K562 (cell line): ENCODE data around the gene TRPM8. TPM values are rescaled to one million over a fixed set of nuclear protein-coding genes. Genes with fewer than 3 reads are reported as not detected.

Experiments used
- ATAC-seq: fragments of 200-7000 bp; cut with Tn5 transposase; 3 replicates; pipeline ENCODE4 v1.9.1; 2020; ENCODE audit warnings: moderate library complexity
- BruUV-seq: library from RNA; stranded (reverse); fragments of 400-500 nt; replicated peaks from 2 replicates; lab custom pipeline; 2021; lab: Mats Ljungman, UMichigan
- CTCF ChIA-PET: fragments of 300-600 bp; formaldehyde crosslinking; extraction: SDS; loops from one replicate; lab custom pipeline; 2021; ENCODE audit warnings: low intra/inter-chr PET ratio; lab: Yijun Ruan, JAX
- POLR2A ChIA-PET: fragments of 300-600, 350-650 bp; sonication (Branson Sonifier 250); formaldehyde crosslinking; extraction: SDS; loops from one replicate; lab custom pipeline; 2021; ENCODE audit warnings: antibody characterized with exemption, inconsistent platforms; lab: Yijun Ruan, JAX
- DNase-seq, 4 experiments: peaks; one replicate each; pipeline versions ENCODE4 v3.0.0 to v3.0.0-alpha.2; 2011 to 2018; ENCODE audit warnings: low spot score in 3 of 4, mixed read lengths in 3 of 4; ENCODE audit errors: extremely low read depth in 1 of 4
- FAIRE-seq: peaks from 2 replicates; lab custom pipeline; 2011; peaks lifted over from hg19 to GRCh38; lab: Jason Lieb, UNC
- H2AFZ ChIP-seq: 2 replicates; pipeline ENCODE4 v1.6.0; 2011; ENCODE audit warnings: low read depth, low read length, control low read depth, inconsistent platforms
- H3K27ac ChIP-seq: fragments of 200-600 bp; 3 replicates; pipeline ENCODE4 v1.8.0; 2011; ENCODE audit warnings: low read depth, mild to moderate bottlenecking, control low read depth, inconsistent platforms, low read length, moderate library complexity, mixed read lengths; ENCODE audit errors: extremely low read depth
- H3K27me3 ChIP-seq, 2 experiments: fragments of 300-600 bp in 1 of 2; 2 replicates in 1 of 2; 3 replicates in 1 of 2; pipeline versions ENCODE4 v1.6.0 to v1.8.0; 2011; ENCODE audit warnings: inconsistent platforms in 2 of 2, low read length in 2 of 2, mild to moderate bottlenecking in 1 of 2, mixed read lengths in 1 of 2, moderate library complexity in 1 of 2; ENCODE audit not compliant: control insufficient read depth in 2 of 2, insufficient read depth in 2 of 2
- H3K36me3 ChIP-seq: fragments of 300-600 bp; 3 replicates; pipeline ENCODE4 v1.8.0; 2011; ENCODE audit warnings: mild to moderate bottlenecking, low read length, inconsistent platforms; ENCODE audit not compliant: control insufficient read depth, insufficient read depth
- H3K4me1 ChIP-seq, 2 experiments: fragments of 200-600 bp in 1 of 2; replicated peaks in 1 of 2; 2 replicates in 1 of 2; 3 replicates in 1 of 2; pipeline versions ENCODE4 v1.5.1 to v1.8.0; 2011; ENCODE audit warnings: inconsistent platforms in 2 of 2, low read length in 2 of 2, mild to moderate bottlenecking in 1 of 2, mixed read lengths in 1 of 2, moderate library complexity in 1 of 2; ENCODE audit not compliant: control insufficient read depth in 2 of 2, insufficient read depth in 2 of 2
- H3K4me2 ChIP-seq: 2 replicates; pipeline ENCODE4 v1.6.1; 2011; ENCODE audit warnings: low read length, control low read depth, inconsistent platforms, mixed read lengths; ENCODE audit not compliant: insufficient read depth
- H3K4me3 ChIP-seq: fragments of 200-600 bp; sonication (generic), shearing (Covaris generic); 2 replicates; pipeline ENCODE4 v1.5.1; 2016; ENCODE audit warnings: control low read depth, inconsistent platforms
- H3K79me2 ChIP-seq: fragments of 200-600 bp; 3 replicates; pipeline ENCODE4 v1.8.0; 2011; ENCODE audit warnings: low read length, inconsistent platforms; ENCODE audit not compliant: control insufficient read depth, insufficient read depth
- H3K9ac ChIP-seq, 2 experiments: 2 replicates each; pipeline versions ENCODE4 v1.6.0 to v1.6.1; 2011; ENCODE audit warnings: low read depth in 2 of 2, low read length in 2 of 2, control low read depth in 1 of 2, inconsistent platforms in 1 of 2, mild to moderate bottlenecking in 1 of 2, mixed read lengths in 1 of 2; ENCODE audit not compliant: insufficient read depth in 1 of 2
- H3K9me1 ChIP-seq: one replicate; pipeline ENCODE4 v1.6.0; 2011; ENCODE audit warnings: inconsistent platforms, mild to moderate bottlenecking, low read length, moderate library complexity; ENCODE audit not compliant: control insufficient read depth, insufficient read depth
- H3K9me3 ChIP-seq: replicated peaks from 2 replicates; pipeline ENCODE4 v1.5.1; 2011; ENCODE audit warnings: low read depth, low read length, inconsistent platforms; ENCODE audit not compliant: control insufficient read depth, insufficient read depth
- H4K20me1 ChIP-seq: replicated peaks from 2 replicates; pipeline ENCODE4 v1.6.1; 2011; ENCODE audit warnings: low read length, inconsistent platforms, mixed read lengths; ENCODE audit not compliant: control insufficient read depth, insufficient read depth
- EZH2 ChIP-seq: IDR thresholded peaks from 2 replicates; pipeline ENCODE4 v1.6.1; 2012; ENCODE audit warnings: low read depth, mild to moderate bottlenecking, inconsistent platforms, low read length, borderline replicate concordance
- MCM5 ChIP-seq: fragments of 450-650 bp; IDR thresholded peaks from 2 replicates; pipeline ENCODE4 v1.6.1; 2016; ENCODE audit warnings: low read depth
- NONO ChIP-seq, 2 experiments: fragments of 200-400 bp in 1 of 2; fragments of 450-650 bp in 1 of 2; formaldehyde crosslinking in 1 of 2; IDR thresholded peaks; 2 replicates each; pipeline ENCODE4 v1.6.1; 2017; ENCODE audit warnings: low read depth in 2 of 2, mild to moderate bottlenecking in 2 of 2, moderate library complexity in 2 of 2, low read length in 1 of 2
- RBM25 ChIP-seq: fragments of 200-400 bp; formaldehyde crosslinking; IDR thresholded peaks from 2 replicates; pipeline ENCODE4 v1.6.1; 2018; ENCODE audit warnings: low read length, low read depth, moderate library complexity; ENCODE audit not compliant: severe bottlenecking
- SRSF3 ChIP-seq: fragments of 200-400 bp; formaldehyde crosslinking; IDR thresholded peaks from 2 replicates; pipeline ENCODE4 v1.6.1; 2016; ENCODE audit warnings: mild to moderate bottlenecking, low read length, moderate library complexity; ENCODE audit not compliant: insufficient read depth
- ZNF699 ChIP-seq: fragments of 250-450 bp; sonication (Bioruptor Pico); IDR thresholded peaks from 2 replicates; pipeline ENCODE4 v1.8.0; 2021; ENCODE audit warnings: mild to moderate bottlenecking, moderate library complexity; ENCODE audit not compliant: insufficient replicate concordance
- WGBS: fragments of 100-300 bp; shearing (Covaris generic); methylation state at CpG from one replicate; pipeline ENCODE4 v1.1.6; 2016; ENCODE audit warnings: low coverage, mixed read lengths; ENCODE audit not compliant: insufficient coverage; ENCODE audit errors: missing lambda C conversion rate; 5-methylcytosine and 5-hydroxymethylcytosine counted together
- in situ Hi-C: fragments of 300-500 bp; cut with MboI; formaldehyde crosslinking; loops from 4 replicates; pipeline ENCODE4 v1.15.0; 2018; ENCODE audit warnings: inconsistent platforms, mixed read lengths
- intact Hi-C: fragments of 100-400 bp; cut with micrococcal nuclease; formaldehyde crosslinking; loops from 2 replicates; pipeline ENCODE4 v1.14.2; 2022
- polyA plus RNA-seq, 8 experiments: library from polyadenylated mRNA; depleted of rRNA in 4 of 8; stranded (reverse) in 5 of 8; unstranded in 3 of 8; fragments of >200 nt; fragmentation: Nextera tagmentation in 2 of 8; fragmentation: Illumina TruSeq in 1 of 8; extraction: Ambion mirVana in 2 of 8; extraction: Trizol in 1 of 8; gene quantifications; 2 replicates each; pipeline versions ENCODE4 v1.2.1 to v1.2.3, GENCODE V29; 2011 to 2014; ENCODE audit warnings: inconsistent platforms in 1 of 8, missing spikeins in 1 of 8
- total RNA-seq, 7 experiments: library from RNA; depleted of rRNA in 6 of 7; stranded (reverse); fragments of >200 nt in 6 of 7; fragmentation: Illumina TruSeq in 2 of 7; extraction: Trizol in 2 of 7; gene quantifications; 2 replicates each; pipeline versions ENCODE4 v1.2.1 to v1.2.3, GENCODE V29; 2011 to 2021; ENCODE audit warnings: low replicate concordance in 1 of 7
- TF ChIP-seq, protein P1 (sequence below): fragments of 250-450 bp; sonication (Bioruptor Pico); IDR thresholded peaks from 2 replicates; pipeline ENCODE4 v1.8.0; 2021; ENCODE audit warnings: moderate library complexity, mild to moderate bottlenecking, inconsistent platforms
- TF ChIP-seq, protein P2 (sequence below): IDR thresholded peaks from 3 replicates; pipeline ENCODE4 v1.6.1; 2011; ENCODE audit warnings: borderline replicate concordance, mild to moderate bottlenecking; ENCODE audit not compliant: insufficient read length, insufficient read depth
- TF ChIP-seq, protein P3 (sequence below): fragments of 250-450 bp; sonication (Bioruptor Pico); IDR thresholded peaks from 2 replicates; pipeline ENCODE4 v1.8.0; 2022; ENCODE audit warnings: inconsistent platforms, mild to moderate bottlenecking, moderate library complexity, borderline replicate concordance

The TRPM8 gene
- total and polyA plus RNA-seq, 9 of the 15 experiments (the other 6 are each of a cell fraction or from before 2014, with no cell fraction given), result not detected

DNA sequence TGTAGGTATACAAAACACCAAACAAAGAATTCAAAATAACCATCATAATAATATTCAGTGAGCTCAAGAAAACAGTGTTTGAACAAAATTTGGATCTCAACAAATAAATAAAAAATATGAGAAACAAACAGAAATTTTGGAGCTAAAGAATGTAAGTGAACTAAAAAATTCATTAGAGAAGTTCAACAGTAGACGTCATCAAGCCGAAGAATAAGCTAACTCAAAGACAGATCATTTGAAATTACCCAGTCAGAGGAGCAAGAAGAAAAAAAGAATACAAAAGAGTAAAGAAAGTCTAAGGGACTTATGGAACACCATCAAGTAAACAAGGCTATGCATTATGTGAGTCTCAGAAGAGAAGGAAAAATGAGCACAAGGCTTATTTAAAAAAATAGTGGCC, 116.7 kb downstream of the TRPM8 start:
- Histone ChIP-seq H4K20me1 (no peaks in the 10 kb centered on the region), H3K36me3 (no peaks in the 10 kb centered on the region), H3K4me3 (no peak overlapping the region), H3K9me1 (no peaks in the 10 kb centered on the region), H3K4me1 (no peaks in the 10 kb centered on the region), H3K9me3 (no peaks in the 10 kb centered on the region), H3K4me2 (no peak overlapping the region), H3K9ac (no peak overlapping the region), H2AFZ (no peak overlapping the region), H3K79me2 (no peaks in the 10 kb centered on the region), H3K27ac (no peak overlapping the region), H3K27me3 (no peaks in the 10 kb centered on the region)
- intact Hi-C loops, result no loop called here
- ChIA-PET CTCF (no interaction called here), POLR2A (no interaction called here)
- BruUV-seq, result no TSS peak
- in situ Hi-C loops, result no loop called here
- FAIRE-seq, result no peak
- DNase-seq, result no peak
- WGBS, result 0% methylated on average over 2 of the region's 2 CpGs
- TF ChIP-seq, protein P1, sequence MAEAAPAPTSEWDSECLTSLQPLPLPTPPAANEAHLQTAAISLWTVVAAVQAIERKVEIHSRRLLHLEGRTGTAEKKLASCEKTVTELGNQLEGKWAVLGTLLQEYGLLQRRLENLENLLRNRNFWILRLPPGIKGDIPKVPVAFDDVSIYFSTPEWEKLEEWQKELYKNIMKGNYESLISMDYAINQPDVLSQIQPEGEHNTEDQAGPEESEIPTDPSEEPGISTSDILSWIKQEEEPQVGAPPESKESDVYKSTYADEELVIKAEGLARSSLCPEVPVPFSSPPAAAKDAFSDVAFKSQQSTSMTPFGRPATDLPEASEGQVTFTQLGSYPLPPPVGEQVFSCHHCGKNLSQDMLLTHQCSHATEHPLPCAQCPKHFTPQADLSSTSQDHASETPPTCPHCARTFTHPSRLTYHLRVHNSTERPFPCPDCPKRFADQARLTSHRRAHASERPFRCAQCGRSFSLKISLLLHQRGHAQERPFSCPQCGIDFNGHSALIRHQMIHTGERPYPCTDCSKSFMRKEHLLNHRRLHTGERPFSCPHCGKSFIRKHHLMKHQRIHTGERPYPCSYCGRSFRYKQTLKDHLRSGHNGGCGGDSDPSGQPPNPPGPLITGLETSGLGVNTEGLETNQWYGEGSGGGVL (CRISPR knock-in tag), result no peak
- TF ChIP-seq EZH2 (no peak), RBM25 (no peak), NONO (IDR thresholded peaks at IDR 0.05; ENCODE audit: low read depth in 2 of 2, low read length in 1 of 2) (no peak), MCM5 (no peak), SRSF3 (no peak), ZNF699 (CRISPR knock-in tag) (no peak)
- TF ChIP-seq, protein P2, sequence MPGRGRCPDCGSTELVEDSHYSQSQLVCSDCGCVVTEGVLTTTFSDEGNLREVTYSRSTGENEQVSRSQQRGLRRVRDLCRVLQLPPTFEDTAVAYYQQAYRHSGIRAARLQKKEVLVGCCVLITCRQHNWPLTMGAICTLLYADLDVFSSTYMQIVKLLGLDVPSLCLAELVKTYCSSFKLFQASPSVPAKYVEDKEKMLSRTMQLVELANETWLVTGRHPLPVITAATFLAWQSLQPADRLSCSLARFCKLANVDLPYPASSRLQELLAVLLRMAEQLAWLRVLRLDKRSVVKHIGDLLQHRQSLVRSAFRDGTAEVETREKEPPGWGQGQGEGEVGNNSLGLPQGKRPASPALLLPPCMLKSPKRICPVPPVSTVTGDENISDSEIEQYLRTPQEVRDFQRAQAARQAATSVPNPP, result no peak
- TF ChIP-seq, protein P3, sequence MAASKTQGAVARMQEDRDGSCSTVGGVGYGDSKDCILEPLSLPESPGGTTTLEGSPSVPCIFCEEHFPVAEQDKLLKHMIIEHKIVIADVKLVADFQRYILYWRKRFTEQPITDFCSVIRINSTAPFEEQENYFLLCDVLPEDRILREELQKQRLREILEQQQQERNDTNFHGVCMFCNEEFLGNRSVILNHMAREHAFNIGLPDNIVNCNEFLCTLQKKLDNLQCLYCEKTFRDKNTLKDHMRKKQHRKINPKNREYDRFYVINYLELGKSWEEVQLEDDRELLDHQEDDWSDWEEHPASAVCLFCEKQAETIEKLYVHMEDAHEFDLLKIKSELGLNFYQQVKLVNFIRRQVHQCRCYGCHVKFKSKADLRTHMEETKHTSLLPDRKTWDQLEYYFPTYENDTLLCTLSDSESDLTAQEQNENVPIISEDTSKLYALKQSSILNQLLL (CRISPR knock-in tag), result no peak
- no peak for ATAC-seq
